Left forelimb (tissue), 1 donor: ENCODE data around the gene PTCH1.

Experiments
- DNase-seq: peaks from one replicate; pipeline ENCODE4 v3.0.0-alpha.2; 2018; ENCODE audit warnings: low spot score

Gene PTCH1

DNA sequence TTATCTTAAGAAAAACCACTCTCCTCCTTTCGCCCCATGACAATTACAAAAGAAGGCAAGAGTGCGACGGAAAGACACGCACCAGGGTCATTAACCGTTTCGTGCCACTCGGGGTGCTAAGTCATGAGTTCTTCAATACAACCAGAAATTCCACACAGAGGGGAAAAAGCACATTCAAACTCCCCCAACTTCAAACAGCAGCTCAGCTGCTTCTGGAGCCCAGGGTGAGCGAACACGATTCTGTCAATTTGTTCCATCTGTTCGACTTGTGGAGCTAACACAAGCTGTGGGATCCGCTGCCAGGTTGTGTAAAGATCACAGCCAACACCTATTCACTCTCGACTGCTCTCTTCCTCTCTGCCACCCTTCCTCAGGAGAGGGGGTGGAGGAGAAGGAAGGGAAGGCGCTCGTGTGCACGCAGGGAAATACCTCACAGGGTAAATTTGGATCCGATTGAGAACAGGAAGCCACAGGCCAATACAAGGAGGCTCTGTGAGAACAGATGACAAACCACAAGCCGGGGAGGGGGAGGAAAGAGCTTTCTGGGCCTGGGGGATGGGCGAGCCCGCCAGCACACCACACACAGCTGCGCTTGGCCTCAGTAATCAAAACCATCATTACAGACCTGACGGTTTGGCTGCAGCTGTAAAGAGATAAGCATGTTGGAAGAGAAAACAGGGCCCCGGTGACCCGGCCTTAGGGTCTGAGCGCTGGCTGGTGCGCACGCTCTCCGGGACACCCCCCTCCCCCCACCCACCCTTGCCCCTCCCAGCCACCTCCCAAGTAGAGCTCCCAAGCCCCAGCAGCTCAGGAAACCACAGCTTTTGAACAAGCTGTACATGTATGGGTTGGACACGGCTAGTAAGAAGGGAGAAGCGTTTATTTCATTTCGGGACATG lies 54.3 kb downstream of the PTCH1 start:
- peak; percentile 90 for DNase-seq

GRCh38 chr9:95461448-95462248 lies 55.1 kb downstream of the PTCH1 start:
- DNase-seq, result no peak

DNA sequence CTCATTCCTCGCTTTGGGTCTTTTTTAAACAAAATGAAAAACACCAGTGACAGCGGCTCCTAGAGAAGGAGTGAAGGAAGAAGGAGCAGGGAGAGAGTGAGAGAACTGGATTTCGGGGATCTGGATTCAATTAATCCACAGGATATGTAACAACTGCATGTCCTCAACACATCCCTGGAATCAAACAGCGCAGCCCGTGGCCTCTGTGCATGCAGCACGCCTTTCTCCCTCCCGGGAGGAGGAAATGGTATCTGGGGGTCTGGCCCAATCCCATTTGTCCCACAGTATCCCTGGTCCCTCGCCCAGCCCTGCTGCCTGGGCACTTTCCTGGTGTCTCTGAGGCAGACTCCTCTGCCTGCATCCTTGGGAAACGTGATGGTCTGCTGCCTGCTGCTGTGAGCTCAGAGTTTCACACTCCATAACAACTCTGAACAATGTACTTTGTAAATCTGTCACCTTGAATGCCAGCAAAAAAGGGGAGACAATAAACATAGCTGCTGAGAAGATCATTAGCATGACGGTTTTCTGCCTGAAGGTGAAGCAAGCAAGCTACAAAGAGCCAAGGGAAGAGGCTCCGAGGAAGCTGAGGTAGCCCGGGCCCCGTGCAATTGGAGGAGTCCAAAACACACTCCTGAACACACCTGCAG lies 56.1 kb downstream of the PTCH1 start:
- no peak for DNase-seq

- DNase-seq, result no peak
Observed at GRCh38 chr9:95459851-95460517, 56.8 kb downstream of the PTCH1 start.

DNA sequence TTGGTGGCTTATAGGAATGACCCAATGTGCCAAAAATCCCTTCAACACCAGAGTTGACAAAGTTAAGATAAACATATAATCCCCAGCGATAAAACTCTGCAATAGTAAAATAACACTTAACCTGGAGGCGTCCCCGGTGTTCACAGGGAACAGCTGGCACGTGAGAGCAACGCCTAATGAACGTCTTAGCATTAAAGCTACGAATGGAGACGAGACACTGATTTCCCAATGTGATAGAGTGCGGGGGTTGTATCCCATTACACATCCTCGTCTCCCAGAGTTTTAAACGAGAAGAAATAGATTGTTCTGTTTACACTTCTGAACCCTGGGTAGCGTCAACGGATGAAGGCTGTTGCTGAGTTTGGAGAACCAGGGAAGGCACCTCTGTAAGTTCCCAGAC lies 57.6 kb downstream of the PTCH1 start:
- DNase-seq, result no peak

GRCh38 chr9:95458666-95459065 lies 58.1 kb downstream of the PTCH1 start:
- DNase-seq, result no peak

GRCh38 chr9:95457769-95458168 lies 59.0 kb downstream of the PTCH1 start:
- no peak for DNase-seq

DNA sequence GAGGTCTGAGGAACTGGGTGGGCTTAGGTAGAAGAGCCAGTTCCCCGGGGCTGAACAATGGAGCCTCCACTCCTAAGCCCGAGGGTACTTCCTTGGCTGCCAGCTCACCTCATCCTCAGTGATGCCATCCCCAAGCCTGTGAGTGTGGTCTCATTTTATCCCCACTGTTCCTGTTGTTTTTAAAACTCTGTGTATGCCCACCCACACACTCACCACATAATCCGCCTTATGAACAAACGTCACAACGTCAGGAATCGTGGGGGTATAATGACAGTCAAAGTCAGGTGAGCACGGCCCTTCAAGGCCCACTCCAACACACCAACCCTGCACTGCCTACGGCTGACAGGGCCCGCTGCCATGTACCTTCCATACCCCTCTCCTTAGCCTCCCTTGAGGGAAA lies 61.1 kb downstream of the PTCH1 start:
- DNase-seq, result no peak

DNA sequence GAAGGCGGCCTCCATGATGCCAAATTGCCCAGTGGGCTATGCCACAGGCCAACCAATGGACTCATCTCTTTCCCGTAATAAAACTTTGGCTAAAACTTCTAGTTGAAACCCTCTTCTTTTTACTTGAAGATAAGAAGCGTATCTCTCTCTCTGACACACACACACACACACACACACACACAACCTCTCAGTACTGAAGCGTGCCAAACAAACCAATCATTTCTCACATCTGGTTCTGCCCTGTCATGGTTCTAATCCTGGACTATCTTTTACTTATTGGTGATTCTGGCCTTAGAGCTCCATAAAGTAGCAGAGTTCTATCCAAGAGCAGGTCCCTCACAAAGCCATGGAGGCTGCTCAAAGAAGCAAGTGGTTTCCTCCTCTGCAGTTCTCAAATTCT lies 64.6 kb downstream of the PTCH1 start:
- DNase-seq, result no peak

GRCh38 chr9:95451065-95451426 lies 65.7 kb downstream of the PTCH1 start:
- DNase-seq, result no peak

DNA sequence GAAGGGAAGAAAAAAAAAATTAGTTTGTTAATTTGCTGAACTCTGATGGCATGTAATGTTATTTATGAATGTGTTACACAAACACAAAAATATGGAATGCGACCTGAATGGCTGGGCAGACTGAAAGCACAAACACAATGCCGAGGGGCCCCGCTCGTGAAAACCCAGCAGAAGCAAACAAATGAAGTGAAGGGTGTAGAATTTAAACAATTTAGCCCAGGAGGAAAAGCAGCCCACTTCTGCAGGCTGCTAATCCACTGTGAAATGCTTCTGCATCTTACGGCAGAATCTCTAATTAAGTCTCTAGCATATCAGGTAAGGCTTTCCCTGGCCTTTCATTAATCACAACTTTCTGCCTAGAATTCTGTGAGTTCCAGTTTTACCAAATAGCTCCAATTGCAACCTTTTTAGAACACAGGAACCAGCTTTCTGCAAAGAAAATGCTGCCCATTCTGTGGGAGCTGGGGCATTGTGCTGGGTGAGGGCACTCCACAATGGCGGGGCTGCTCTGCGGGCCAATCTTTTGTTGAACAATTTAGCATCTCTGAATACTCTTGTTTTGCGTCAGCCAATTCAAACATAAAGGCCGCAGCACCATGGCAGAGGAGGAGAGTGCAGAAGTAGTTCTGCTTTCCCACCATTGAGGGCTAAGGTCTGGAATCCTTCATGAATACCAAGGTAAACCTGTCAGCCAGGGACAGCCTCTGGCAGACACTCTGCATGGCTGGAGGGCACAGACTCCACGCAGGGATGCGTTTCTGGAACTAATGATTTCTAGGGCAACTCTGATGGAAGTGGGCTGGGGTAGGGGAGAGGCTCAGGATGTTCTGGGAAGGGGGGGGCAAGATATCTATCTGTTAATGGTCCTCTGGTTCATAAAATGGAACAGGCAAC lies 66.4 kb downstream of the PTCH1 start:
- no peak for DNase-seq

DNA sequence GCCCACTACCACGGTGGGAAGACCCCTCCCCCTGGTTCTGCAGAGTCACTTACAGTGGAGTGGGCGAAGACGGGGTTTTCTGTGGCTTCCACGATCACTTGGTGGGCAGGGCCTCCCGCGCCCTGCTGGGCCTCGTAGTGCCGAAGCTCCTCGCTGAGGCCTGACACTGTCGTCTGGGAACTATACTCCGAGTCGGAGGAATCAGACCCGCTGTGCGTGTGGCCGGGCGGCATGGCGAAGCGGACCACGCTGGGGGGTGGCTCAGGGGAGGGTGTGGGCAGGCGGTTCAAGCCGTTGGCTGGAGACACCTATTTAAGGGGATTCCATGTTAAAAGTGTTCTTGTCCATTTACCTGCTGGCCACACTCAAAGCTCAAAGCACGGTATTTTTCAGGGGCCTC lies 67.8 kb downstream of the PTCH1 start:
- no peak for DNase-seq

DNA sequence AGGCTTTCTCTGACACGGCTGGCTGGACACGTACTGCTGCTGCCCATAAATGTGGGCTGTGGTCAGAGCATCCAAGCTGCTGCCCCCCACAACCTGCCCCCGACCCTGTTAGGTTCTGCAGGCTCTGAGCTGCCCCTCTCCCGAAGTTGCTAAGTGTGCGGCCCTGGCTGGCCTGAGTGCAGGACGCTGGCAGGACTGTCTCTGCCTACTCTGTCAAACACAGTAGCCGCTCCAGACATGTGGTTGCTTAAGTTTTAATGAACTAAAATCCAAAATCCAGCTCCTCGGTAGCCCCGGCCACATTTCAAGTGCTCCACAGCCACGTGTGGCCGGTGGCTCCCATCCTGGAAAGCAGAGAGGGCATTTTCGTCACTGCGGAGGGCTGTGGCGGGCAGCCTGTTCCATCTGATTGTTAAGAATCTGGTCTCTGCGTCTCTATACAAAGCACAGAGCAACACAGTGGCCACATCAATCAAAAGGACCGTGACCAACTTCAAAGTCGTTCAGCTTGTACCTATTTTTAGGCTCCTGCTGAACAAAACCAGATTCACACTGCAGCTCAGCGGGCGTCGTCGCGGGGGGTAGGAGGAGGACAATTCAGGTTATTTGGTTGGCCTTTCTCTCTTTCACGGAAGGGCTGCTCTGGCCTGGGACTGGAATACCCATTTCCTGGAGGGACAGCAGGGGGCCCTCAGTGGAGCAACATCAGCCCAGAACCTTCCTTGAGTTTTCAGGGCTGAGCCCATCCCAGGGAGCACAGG lies 68.9 kb downstream of the PTCH1 start:
- DNase-seq, result no peak

DNA sequence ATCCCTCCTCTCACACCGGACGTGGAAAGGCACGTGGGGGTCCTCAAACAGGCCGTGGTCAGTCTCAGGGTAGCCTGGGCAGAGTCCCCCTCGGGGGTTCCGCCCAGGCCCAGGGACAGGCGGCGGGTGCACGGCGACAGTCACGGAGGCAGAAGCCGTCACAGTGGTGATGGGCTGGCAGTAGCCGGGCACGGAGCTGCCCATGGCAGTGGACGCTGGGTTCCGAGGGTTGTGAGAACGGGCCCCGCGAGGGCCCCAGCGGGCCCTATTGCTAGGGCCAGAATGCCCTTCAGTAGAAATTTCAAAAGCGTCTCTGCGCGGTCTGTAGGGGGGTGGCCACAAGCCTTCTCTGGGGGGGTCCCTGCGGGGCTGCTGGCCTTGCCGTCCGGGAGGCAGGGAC lies 69.8 kb downstream of the PTCH1 start:
- DNase-seq, result no peak

GRCh38 chr9:95446259-95446658 lies 70.5 kb downstream of the PTCH1 start:
- DNase-seq, result no peak

- DNase-seq, result no peak
Observed at GRCh38 chr9:95444160-95444559, 72.6 kb downstream of the PTCH1 start.

DNA sequence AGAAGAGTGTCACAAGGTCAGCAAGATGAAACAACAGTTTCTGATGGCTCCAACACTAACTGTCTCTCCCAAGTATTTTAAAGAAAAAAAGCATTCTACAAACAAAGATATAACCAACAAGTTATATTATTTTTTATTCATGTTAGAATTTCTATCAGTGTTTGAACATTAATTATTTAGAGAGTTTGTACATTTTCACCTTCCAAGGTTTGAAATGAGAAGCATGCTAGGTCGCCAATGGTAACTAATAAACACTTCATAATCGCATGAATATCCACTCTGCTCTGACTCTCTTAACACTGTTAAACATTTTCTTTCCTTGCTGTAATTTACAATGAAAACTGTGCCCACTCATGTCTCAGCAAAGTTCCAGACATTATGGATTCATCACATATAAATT lies 73.5 kb downstream of the PTCH1 start:
- DNase-seq, result no peak

- DNase-seq, result no peak
Observed at GRCh38 chr9:95441081-95441480, 75.7 kb downstream of the PTCH1 start.

DNA sequence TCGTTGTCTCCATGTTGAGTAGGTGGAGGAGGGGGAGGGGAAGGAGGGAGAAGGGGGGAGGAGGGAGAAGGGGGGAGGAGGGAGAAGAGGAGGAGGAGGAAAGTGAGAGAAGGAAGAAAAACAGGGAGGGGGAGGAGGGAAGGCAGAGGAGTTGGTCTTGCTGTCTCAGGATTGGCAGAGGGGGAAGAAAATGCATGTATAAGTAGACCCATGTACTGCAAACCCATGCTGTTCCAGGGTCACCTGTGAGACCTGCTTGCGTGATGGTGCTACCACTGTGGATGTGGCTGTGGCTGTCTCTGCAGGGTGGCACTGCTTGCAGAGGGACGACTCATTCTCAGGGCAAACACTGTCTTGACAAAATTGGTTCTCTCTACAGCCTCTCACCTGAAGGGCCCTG lies 76.3 kb downstream of the PTCH1 start:
- DNase-seq, result no peak

- no peak for DNase-seq
Observed at GRCh38 chr9:95438561-95439357, 78.0 kb downstream of the PTCH1 start.
